ENCODE measurements around the gene EFEMP2. TPM values are rescaled to one million over a fixed set of nuclear protein-coding genes. Genes with fewer than 3 reads are reported as not detected.

Gene EFEMP2
- total and polyA plus RNA-seq, 2 experiments from 2014 or later = 7.4 to 9.4 TPM

- H3K79me2 ChIP-seq (replicated peaks; ENCODE audit: insufficient read depth) = no peaks in the 10 kb centered on the region
- peak; percentile 48 for ATAC-seq
- H3F3A ChIP-seq (replicated peaks; ENCODE audit: low read depth) = peaks cover 9% of the 10 kb centered on the region; the same call in 1 of the 2 replicates
- Mint-ChIP-seq H3K36me3 (ENCODE audit: low read depth) (peaks cover 26% of the 10 kb centered on the region), H3K9me3 (no peaks in the 10 kb centered on the region; the same call in 1 of the 3 replicates), H3K4me3 (peak overlapping the region; percentile 91), H3K4me1 (peaks cover 8% of the 10 kb centered on the region), H3K27me3 (ENCODE audit: insufficient read depth, low read depth, poor library complexity) (peaks cover 43% of the 10 kb centered on the region), H3K27ac (peak overlapping the region; percentile 82; the same call in 1 of the 2 replicates)
- peak overlapping the region; percentile 96 for H3K4me2 ChIP-seq
- TF ChIP-seq POLR2AphosphoS5 (IDR thresholded peaks at IDR 0.05; ENCODE audit: low read depth) = peak; percentile 63
- TF ChIP-seq, protein P1, sequence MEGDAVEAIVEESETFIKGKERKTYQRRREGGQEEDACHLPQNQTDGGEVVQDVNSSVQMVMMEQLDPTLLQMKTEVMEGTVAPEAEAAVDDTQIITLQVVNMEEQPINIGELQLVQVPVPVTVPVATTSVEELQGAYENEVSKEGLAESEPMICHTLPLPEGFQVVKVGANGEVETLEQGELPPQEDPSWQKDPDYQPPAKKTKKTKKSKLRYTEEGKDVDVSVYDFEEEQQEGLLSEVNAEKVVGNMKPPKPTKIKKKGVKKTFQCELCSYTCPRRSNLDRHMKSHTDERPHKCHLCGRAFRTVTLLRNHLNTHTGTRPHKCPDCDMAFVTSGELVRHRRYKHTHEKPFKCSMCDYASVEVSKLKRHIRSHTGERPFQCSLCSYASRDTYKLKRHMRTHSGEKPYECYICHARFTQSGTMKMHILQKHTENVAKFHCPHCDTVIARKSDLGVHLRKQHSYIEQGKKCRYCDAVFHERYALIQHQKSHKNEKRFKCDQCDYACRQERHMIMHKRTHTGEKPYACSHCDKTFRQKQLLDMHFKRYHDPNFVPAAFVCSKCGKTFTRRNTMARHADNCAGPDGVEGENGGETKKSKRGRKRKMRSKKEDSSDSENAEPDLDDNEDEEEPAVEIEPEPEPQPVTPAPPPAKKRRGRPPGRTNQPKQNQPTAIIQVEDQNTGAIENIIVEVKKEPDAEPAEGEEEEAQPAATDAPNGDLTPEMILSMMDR (conservative IDR thresholded peaks at IDR 0.05; ENCODE audit: low read depth in 2 of 2) = no peak
- peak; percentile 72 for DNase-seq (ENCODE audit: low spot score)
- peaks cover under 1% of the 10 kb centered on the region; the same call in 1 of the 2 replicates for H3K36me3 ChIP-seq (ENCODE audit: insufficient read depth)
- no peaks in the 10 kb centered on the region for H3K4me1 ChIP-seq (ENCODE audit: insufficient read depth)
- H3K27me3 ChIP-seq (ENCODE audit: insufficient read depth) = peaks cover 25% of the 10 kb centered on the region
- no peak overlapping the region for H3K27ac ChIP-seq (ENCODE audit: low read depth)
- H3K4me3 ChIP-seq = peak overlapping the region; percentile 92
- peaks cover 3% of the 10 kb centered on the region; the same call in 1 of the 2 replicates for H4K20me1 ChIP-seq (replicated peaks; ENCODE audit: insufficient read depth)
- no peaks in the 10 kb centered on the region for H3K9me2 ChIP-seq (ENCODE audit: insufficient read depth)
- peak overlapping the region; percentile 83; the same call in 1 of the 2 replicates for H2AFZ ChIP-seq
Observed at GRCh38 chr11:65867284-65868071, 5.1 kb downstream of the EFEMP2 start.

GRCh38 chr11:65866509-65867283 is 5.9 kb downstream of the EFEMP2 start:
- Histone ChIP-seq H3K4me3 (no peak overlapping the region), H3K36me3 (ENCODE audit: insufficient read depth) (peaks cover 4% of the 10 kb centered on the region; the same call in 1 of the 2 replicates), H3K9me2 (ENCODE audit: insufficient read depth) (no peaks in the 10 kb centered on the region), H3K79me2 (replicated peaks; ENCODE audit: insufficient read depth) (peaks cover 2% of the 10 kb centered on the region), H2AFZ (no peak overlapping the region), H3K27me3 (ENCODE audit: insufficient read depth) (peaks cover 19% of the 10 kb centered on the region), H4K20me1 (replicated peaks; ENCODE audit: insufficient read depth) (peaks cover 6% of the 10 kb centered on the region; the same call in 1 of the 2 replicates), H3K4me2 (peak overlapping the region; percentile 96; the same call in 1 of the 2 replicates), H3F3A (replicated peaks; ENCODE audit: low read depth) (peaks cover 13% of the 10 kb centered on the region), H3K4me1 (ENCODE audit: insufficient read depth) (peaks cover 2% of the 10 kb centered on the region; the same call in 1 of the 2 replicates), H3K27ac (ENCODE audit: low read depth) (no peak overlapping the region)
- Mint-ChIP-seq H3K9me3 (no peaks in the 10 kb centered on the region; the same call in 1 of the 3 replicates), H3K27ac (no peak overlapping the region), H3K27me3 (ENCODE audit: insufficient read depth, low read depth, poor library complexity) (peaks cover 41% of the 10 kb centered on the region), H3K4me1 (peaks cover 10% of the 10 kb centered on the region), H3K36me3 (ENCODE audit: low read depth) (peaks cover 33% of the 10 kb centered on the region), H3K4me3 (peak overlapping the region; percentile 91; the same call in 2 of the 3 replicates)
- ATAC-seq (no peak), DNase-seq (ENCODE audit: low spot score) (no peak)
- TF ChIP-seq ZNF114 (CRISPR knock-in tag; IDR thresholded peaks at IDR 0.05) = no peak
- TF ChIP-seq NANOG (IDR thresholded peaks at IDR 0.05; ENCODE audit: borderline replicate concordance) = no peak
- no peak for TF ChIP-seq STAT1 (IDR thresholded peaks at IDR 0.05; ENCODE audit: unreplicated experiment)
- TF ChIP-seq, protein P2, sequence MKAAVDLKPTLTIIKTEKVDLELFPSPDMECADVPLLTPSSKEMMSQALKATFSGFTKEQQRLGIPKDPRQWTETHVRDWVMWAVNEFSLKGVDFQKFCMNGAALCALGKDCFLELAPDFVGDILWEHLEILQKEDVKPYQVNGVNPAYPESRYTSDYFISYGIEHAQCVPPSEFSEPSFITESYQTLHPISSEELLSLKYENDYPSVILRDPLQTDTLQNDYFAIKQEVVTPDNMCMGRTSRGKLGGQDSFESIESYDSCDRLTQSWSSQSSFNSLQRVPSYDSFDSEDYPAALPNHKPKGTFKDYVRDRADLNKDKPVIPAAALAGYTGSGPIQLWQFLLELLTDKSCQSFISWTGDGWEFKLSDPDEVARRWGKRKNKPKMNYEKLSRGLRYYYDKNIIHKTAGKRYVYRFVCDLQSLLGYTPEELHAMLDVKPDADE (IDR thresholded peaks at IDR 0.05) = no peak
- TF ChIP-seq ZNF331 (CRISPR knock-in tag; IDR thresholded peaks at IDR 0.05; ENCODE audit: low read depth) = no peak
- no peak for TF ChIP-seq JUNB (IDR thresholded peaks at IDR 0.05; ENCODE audit: unreplicated experiment)
- TF ChIP-seq REST (IDR thresholded peaks at IDR 0.05; ENCODE audit: unreplicated experiment) = no peak
- TF ChIP-seq EZH2 (IDR thresholded peaks at IDR 0.05; ENCODE audit: low read depth, unreplicated experiment) = no peak
- no peak for TF ChIP-seq CREB1 (CRISPR knock-in tag; IDR thresholded peaks at IDR 0.05; ENCODE audit: low read depth)
- TF ChIP-seq POLR2AphosphoS5 (IDR thresholded peaks at IDR 0.05; ENCODE audit: low read depth) = no peak
- TF ChIP-seq, protein P1 (conservative IDR thresholded peaks at IDR 0.05; ENCODE audit: low read depth in 2 of 2) = no peak
- TF ChIP-seq EZH2phosphoT487 (IDR thresholded peaks at IDR 0.05; ENCODE audit: unreplicated experiment) = no peak

Measured in GM23338 (cell line).